ENCODE data around the gene HOXC5.

HOXC5 gene

GRCh38 chr12:54032627-54033100 lies at the start of gene HOXC5:
HOXC5 (plus strand) TSS chr12:54033050; CDS start chr12:54033123, 73 bp downstream.
- DNase-seq (ENCODE audit: low read depth) = peak; percentile 28

DNA sequence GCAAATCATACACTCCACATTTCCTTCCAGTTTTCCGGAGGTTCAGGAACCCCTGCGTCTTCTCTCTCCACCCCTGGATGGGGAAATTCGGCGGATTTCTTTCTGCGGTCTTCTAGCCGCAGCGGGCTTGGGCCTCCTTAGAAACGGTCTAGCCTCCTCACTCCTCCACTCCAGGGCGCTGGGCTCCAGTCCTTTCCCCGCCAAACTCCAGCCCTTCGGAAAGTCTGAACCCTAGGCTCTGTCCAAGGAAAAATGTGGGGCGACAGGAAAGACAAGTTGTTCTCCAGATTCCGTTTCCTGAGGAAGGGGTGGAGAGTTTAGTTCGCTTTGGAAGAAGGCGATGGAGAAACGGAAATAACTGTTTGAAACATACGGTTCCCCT lies 49.3 kb upstream of the HOXC5 start:
- DNase-seq (ENCODE audit: low read depth) = no peak

DNA sequence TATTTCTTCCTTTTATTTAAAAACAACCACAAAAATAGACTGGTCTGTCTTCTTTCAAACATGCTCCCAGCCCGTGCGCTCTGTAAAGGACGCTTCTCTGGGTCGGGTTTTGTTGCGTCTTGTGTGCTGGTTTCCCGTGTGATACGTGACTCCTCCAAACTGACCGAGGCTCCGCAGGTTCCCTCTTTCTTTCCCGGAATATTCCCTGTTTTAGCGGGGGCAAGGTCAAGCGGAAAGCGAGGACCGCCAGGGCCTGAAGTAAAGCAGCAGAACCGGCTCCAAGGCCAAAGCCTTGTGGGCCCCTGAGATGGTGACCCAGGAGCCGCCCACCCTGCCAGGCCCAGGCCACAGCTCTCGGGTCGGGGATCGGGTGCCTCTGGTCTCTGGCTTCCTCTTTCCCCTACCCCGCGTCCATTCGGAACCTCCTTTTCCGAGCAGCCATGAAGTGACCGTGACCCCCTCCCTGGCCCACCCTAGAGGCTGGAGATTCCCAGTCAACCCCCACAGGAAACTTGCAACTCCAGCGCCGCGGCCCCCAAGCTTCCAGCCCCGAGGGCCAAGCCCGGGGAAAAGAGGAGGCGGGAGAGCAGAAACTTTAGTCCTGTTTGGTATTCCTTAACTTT lies 48.8 kb upstream of the HOXC5 start:
- no peak for DNase-seq (ENCODE audit: low read depth)

GRCh38 chr12:53984901-53985691 lies 47.8 kb upstream of the HOXC5 start, which contains the start of gene HOXC10:
HOXC10 (plus strand) TSS chr12:53985146; CDS start chr12:53985260, 114 bp downstream.
- DNase-seq (ENCODE audit: low read depth) = peak; percentile 76

DNA sequence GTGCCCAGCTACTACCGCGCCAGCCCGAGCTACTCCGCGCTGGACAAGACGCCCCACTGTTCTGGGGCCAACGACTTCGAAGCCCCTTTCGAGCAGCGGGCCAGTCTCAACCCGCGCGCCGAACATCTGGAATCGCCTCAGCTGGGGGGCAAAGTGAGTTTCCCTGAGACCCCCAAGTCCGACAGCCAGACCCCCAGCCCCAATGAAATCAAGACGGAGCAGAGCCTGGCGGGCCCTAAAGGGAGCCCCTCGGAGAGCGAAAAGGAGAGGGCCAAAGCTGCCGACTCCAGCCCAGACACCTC lies 47.2 kb upstream of the HOXC5 start:
- no peak for DNase-seq (ENCODE audit: low read depth)

DNA sequence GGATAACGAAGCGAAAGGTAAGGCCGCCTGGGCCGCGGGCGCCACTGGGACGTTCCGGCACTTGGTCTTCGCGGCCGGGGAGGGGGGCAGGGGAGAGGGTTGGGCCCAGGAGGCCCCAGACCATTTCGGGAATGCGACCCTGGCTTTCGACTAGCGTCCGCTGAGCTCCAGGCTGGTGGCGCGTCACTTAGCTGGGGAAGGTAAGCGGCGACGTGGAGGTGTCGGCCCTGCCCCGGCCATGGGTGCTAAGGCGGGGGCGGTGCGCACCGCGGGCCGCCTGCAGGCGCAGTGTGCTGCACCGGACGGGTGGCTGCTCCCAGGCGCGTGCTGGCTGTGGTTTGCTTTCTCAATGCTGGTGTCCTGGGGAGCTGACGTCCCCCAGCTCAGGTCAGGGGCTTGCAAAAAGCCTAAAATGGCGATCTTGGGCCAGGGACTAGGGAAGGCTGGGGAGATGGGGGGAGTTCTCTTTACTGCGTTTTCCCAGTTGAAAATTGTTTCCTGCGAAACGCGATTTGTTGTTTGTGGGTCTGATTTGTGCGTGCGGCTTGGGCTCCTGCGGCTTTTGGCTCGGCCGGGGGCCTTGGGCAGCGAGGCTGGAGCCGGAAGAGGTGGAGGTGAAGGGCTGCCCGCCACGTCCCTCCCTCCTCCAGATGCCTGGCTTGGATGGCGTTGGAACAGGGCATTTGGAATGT lies 46.7 kb upstream of the HOXC5 start:
- no peak for DNase-seq (ENCODE audit: low read depth)

- DNase-seq (ENCODE audit: low read depth) = no peak
Measured at GRCh38 chr12:53986686-53987483, 46.0 kb upstream of the HOXC5 start.

GRCh38 chr12:53987787-53988230 lies 45.0 kb upstream of the HOXC5 start:
- DNase-seq (ENCODE audit: low read depth) = no peak

- DNase-seq (ENCODE audit: low read depth) = no peak
Measured at GRCh38 chr12:53988541-53989226, 44.2 kb upstream of the HOXC5 start.

DNA sequence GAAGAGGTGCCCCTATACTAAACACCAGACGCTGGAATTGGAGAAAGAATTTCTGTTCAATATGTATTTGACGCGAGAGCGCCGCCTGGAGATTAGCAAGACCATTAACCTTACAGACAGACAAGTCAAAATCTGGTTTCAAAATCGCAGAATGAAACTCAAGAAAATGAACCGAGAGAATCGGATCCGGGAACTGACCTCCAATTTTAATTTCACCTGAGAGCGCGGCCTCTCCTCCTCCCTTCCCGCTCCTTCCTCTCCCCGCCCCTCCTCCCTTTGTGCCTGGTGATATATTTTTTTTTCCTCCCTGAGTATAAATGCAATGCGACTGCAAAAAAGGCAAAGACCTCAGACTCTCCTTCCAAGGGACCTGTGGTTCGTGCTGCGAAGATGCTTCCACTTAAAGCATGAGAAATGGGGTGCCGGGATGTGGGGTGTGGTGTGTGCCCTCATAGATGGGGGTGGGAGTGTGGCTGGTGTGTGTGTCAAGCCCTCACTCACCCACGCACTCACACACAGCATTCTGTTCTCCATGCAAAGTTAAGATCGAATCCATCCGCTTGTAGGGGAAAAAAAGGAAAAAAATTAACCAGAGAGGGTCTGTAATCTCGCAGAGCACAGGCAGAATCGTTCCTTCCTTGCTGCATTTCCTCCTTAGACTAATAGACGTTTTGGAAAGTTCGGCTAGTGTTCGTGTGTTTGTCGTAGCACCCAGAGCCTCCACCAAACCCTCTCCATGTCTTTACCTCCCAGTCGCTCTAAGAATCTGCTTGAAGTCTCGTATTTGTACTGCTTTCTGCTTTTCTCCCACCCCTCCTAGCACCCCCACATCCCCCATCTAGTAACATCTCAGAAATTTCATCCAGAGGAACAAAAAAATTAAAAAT lies 43.4 kb upstream of the HOXC5 start:
- no peak for DNase-seq (ENCODE audit: low read depth)

DNA sequence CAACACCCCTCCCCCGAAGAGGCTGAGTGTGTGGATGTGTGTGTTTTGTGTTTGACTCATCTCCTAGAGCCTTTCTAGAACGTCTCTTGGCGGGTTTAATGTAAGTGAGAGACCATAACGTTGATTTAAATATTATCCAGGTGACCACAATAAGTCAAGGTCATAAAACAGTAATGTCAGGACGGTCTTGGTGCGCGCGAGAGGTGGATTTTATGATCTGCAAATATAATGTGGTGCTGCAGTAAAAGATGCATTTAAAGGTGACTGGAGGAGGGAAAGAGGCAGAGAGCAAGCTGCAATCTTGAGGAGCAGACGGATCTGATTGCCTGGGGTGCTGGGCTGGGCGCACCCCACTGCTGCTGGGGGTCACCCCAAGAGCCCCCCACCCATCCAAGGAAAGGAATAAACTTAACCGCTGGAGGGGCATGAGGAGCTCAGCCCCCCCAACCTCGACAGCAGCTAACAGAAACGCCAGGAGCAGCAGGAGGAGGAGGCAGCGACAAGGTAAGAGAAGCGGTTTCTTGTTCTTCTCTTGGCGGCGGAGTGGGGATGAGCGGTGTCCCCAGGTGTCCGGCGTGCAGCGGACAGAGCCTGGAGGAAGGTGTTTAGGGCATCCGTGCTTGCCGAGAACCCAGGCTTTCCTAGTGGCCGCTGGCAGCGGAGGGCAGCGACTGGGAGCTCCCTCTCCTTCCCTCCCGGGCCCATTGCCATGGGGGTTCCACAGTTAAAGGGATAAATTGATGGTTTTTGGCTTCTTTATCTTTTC lies 42.4 kb upstream of the HOXC5 start:
- DNase-seq (ENCODE audit: low read depth) = no peak

GRCh38 chr12:53991077-53991460 lies 41.8 kb upstream of the HOXC5 start:
- DNase-seq (ENCODE audit: low read depth) = no peak

DNA sequence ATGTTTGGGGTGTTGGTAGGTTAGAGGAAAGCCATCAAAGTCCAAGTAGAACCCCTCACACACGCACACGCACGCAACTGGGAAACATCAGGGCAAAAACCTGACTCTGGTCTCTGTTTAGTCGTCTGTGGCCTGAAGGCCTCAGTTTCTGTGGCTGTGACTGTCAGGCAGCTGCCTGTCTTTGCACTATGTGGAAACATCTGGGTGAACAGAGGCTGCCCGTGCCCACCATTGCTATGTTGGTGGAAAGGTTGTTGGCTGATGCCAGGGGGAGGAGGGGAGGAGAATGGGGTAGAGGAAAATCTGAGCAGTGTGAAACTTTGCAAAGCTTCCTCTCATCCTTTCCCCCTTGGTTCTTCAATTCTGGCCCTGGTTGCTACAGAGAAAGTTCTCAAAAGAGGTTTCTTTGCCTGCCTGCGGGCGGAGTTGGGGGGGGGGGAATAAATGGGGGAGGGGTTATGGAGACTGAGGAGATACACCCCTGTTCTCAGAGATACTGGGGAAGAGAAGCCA lies 40.4 kb upstream of the HOXC5 start:
- DNase-seq (ENCODE audit: low read depth) = no peak

DNA sequence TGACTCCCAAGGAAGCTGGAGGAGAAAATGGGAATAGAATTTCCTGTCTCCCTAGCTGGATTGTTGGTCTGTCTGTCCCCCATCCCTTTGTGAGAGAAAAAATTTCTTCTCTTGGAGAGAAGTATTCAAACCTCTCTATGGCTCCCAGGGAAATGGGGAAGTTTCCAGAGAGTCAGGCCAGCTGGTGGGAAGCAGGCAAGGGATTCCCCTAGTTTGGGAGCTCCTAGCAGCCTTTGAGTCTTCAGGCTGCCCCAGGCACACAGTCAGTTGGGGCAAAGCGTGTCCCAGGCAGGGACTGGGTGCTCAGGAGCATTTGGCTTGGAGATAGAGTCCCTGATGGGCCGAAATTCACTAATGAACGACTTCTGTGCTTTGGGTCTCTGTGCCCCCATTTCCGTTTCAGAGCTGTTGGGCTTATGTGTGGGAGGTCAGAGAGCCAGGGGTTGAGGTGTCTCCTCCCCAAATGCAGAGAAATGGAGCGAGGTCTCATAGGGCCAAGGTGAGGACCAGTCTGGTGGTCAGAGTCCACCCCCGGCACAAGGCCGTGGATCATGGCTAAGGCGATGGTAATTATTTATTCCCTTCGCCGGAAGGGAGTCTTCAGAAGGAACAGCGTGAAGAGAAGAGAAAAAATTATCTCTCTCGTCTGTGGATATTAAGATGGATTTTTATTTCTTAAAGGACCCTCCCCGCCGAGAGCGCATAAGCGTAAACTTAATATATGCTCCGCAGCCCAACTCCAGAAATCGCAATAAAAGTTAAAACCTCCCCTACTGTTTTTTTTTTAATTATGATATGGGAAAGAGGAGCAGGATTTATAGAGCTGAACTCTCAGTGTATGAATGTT lies 39.5 kb upstream of the HOXC5 start:
- DNase-seq (ENCODE audit: low read depth) = no peak

DNA sequence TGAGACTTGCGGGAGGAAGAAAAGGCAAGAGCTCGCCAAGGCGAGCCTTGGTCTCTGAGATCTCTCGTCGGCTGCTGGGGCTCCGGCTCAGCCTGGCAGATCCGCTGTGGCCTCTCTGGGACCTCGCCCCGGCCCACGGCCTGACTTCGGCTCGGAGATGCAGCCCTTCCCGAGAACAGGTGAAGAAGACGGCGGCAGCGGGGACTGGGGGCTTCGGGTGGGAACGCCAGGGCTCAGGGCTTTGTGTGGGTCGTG lies 38.9 kb upstream of the HOXC5 start:
- DNase-seq (ENCODE audit: low read depth) = no peak

DNA sequence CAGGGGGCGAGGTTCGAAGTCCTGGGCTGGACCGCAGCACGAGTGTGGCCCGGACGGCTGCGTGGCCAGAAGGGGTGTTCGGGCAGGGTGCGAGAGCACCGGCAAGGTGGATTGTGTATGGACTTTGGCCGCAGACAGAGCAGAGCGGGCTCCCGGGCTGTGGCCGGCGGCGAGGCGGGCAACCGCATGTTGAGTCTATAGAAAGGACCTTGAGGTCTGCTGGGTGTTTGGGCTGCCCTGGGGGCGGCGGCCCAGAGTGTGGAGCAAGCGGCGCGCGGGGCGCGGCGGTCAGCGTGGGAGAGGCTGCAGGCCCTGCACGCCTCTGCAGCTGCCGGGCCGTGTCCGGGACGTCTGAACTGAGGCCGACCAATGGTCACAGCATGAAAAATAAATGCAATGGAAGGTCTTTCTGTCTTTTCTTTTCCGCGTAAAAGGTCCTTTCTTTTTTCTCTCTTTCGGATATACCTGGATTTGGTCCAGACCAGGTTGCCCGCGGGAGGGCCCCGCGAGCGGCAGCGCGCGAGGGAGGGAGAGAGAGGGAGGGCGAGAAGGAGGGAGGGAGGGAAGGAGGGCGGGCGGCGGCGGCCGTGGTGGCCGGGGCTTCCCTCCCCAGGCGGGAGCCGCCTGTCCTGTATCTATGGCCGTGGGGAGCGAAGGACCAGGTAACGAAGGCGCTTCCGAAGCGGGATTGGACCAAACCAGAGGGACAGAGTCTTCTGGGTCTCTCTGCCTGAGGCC lies 38.4 kb upstream of the HOXC5 start:
- no peak for DNase-seq (ENCODE audit: low read depth)

DNA sequence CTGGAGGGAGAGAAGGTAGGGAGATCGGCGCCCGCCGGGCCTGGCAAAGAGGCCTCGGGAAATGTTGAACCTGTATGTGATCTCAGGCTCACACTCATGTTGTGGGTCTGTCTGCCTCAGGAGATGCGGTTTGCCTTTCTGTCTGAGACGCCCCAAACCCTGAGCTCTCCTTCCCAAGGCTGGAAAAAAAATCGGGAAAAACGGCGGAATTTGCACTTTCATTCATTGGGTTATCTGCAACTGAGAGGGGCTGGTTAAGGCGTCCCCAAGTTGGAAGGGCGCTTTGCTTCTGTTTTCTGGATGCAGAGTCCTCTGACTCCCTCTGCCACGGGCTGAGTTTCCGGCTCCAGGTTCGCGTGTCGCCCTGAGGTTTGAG lies 37.9 kb upstream of the HOXC5 start:
- no peak for DNase-seq (ENCODE audit: low read depth)

Data from stimulated activated CD8-positive, alpha-beta memory T cell treated with anti-CD3 and anti-CD28 coated beads, Interleukin-7, amount 100 ng/mL, for 24 hours (primary cell).